Measurements from ENCODE around the gene SH3BGR.

GRCh38 chr21:39454949-39455668 is 3.3 kb downstream of the SH3BGR start:
- no peak for TF ChIP-seq CTCF (IDR thresholded peaks at IDR 0.05; ENCODE audit: insufficient read depth, low read length)
- no peak for TF ChIP-seq SPI1 (IDR thresholded peaks at IDR 0.05; ENCODE audit: borderline replicate concordance, low read depth)
- no peak for TF ChIP-seq POLR2AphosphoS5 (IDR thresholded peaks at IDR 0.05; ENCODE audit: low read depth)
- no peak for TF ChIP-seq GABPA (IDR thresholded peaks at IDR 0.05; ENCODE audit: low read depth)

Data from HL-60 (cell line).